ENCODE measurements around the gene RAB4B.
"Not testable (repeated sequence)": the region's sequence is repeated elsewhere in the genome, so short reads cannot be mapped to it uniquely, and the experiment has no call there.

The RAB4B gene

GRCh38 chr19:40831502-40832430 lies 53.7 kb downstream of the RAB4B start:
- no peaks in the 10 kb centered on the region for H3K9me3 ChIP-seq (ENCODE audit: low read length)
- peaks cover 7% of the 10 kb centered on the region for H3K36me3 ChIP-seq (ENCODE audit: insufficient read depth, low read length)
- H3K4me1 ChIP-seq (ENCODE audit: insufficient read depth, low read length): peaks cover 6% of the 10 kb centered on the region
- no peak overlapping the region for H3K27ac ChIP-seq (ENCODE audit: low read depth, low read length)
- H3K27me3 ChIP-seq (ENCODE audit: control insufficient read depth in 1 of 2, insufficient read depth in 2 of 2, low read length in 2 of 2): no peaks in the 10 kb centered on the region
- H3K9ac ChIP-seq (ENCODE audit: low read length): no peak overlapping the region
- no peak overlapping the region for H3K4me3 ChIP-seq (ENCODE audit: low read depth in 1 of 2, low read length in 2 of 2)

- not testable (repeated sequence) for H3K27ac ChIP-seq (ENCODE audit: low read depth, low read length)
These were observed 54.4 kb downstream of the RAB4B start for GRCh38 chr19:40832431-40832790.

GRCh38 chr19:40833728-40834533 lies 55.9 kb downstream of the RAB4B start:
- not testable (repeated sequence) for H3K36me3 ChIP-seq (ENCODE audit: insufficient read depth, low read length); H3K27ac ChIP-seq (ENCODE audit: low read depth, low read length); H3K4me1 ChIP-seq (ENCODE audit: insufficient read depth, low read length); H3K9me3 ChIP-seq (ENCODE audit: low read length); H3K9ac ChIP-seq (ENCODE audit: low read length); H3K4me3 ChIP-seq (ENCODE audit: low read depth in 1 of 2, low read length in 2 of 2); H3K27me3 ChIP-seq (ENCODE audit: control insufficient read depth in 1 of 2, insufficient read depth in 2 of 2, low read length in 2 of 2)

More at GRCh38 chr19:40832431-40832790, 54.4 kb downstream of the RAB4B start:
- not testable (repeated sequence) for H3K36me3 ChIP-seq (ENCODE audit: insufficient read depth, low read length); H3K9ac ChIP-seq (ENCODE audit: low read length); H3K4me1 ChIP-seq (ENCODE audit: insufficient read depth, low read length); H3K4me3 ChIP-seq (ENCODE audit: low read depth in 1 of 2, low read length in 2 of 2); H3K9me3 ChIP-seq (ENCODE audit: low read length); H3K27me3 ChIP-seq (ENCODE audit: control insufficient read depth in 1 of 2, insufficient read depth in 2 of 2, low read length in 2 of 2)

GRCh38 chr19:40836754-40837429 lies 58.8 kb downstream of the RAB4B start:
- Histone ChIP-seq H3K27ac (ENCODE audit: low read depth, low read length) (no peak overlapping the region), H3K9me3 (ENCODE audit: low read length) (no peaks in the 10 kb centered on the region), H3K27me3 (ENCODE audit: control insufficient read depth in 1 of 2, insufficient read depth in 2 of 2, low read length in 2 of 2) (no peaks in the 10 kb centered on the region), H3K4me1 (ENCODE audit: insufficient read depth, low read length) (peaks cover 1% of the 10 kb centered on the region), H3K9ac (ENCODE audit: low read length) (no peak overlapping the region), H3K36me3 (ENCODE audit: insufficient read depth, low read length) (no peaks in the 10 kb centered on the region), H3K4me3 (ENCODE audit: low read depth in 1 of 2, low read length in 2 of 2) (no peak overlapping the region)

GRCh38 chr19:40838477-40838876 lies 60.4 kb downstream of the RAB4B start:
- H3K36me3 ChIP-seq (ENCODE audit: insufficient read depth, low read length); H3K9ac ChIP-seq (ENCODE audit: low read length); H3K27me3 ChIP-seq (ENCODE audit: control insufficient read depth in 1 of 2, insufficient read depth in 2 of 2, low read length in 2 of 2); H3K4me3 ChIP-seq (ENCODE audit: low read depth in 1 of 2, low read length in 2 of 2); H3K27ac ChIP-seq (ENCODE audit: low read depth, low read length); H3K9me3 ChIP-seq (ENCODE audit: low read length); H3K4me1 ChIP-seq (ENCODE audit: insufficient read depth, low read length): not testable (repeated sequence)

- H3K4me1 ChIP-seq (ENCODE audit: insufficient read depth, low read length); H3K36me3 ChIP-seq (ENCODE audit: insufficient read depth, low read length); H3K27me3 ChIP-seq (ENCODE audit: control insufficient read depth in 1 of 2, insufficient read depth in 2 of 2, low read length in 2 of 2); H3K27ac ChIP-seq (ENCODE audit: low read depth, low read length); H3K9ac ChIP-seq (ENCODE audit: low read length); H3K9me3 ChIP-seq (ENCODE audit: low read length); H3K4me3 ChIP-seq (ENCODE audit: low read depth in 1 of 2, low read length in 2 of 2): not testable (repeated sequence)
These were observed 64.0 kb downstream of the RAB4B start for GRCh38 chr19:40842012-40842411.

GRCh38 chr19:40842997-40843652 lies 65.1 kb downstream of the RAB4B start:
- not testable (repeated sequence) for H3K9me3 ChIP-seq (ENCODE audit: low read length); H3K27me3 ChIP-seq (ENCODE audit: control insufficient read depth in 1 of 2, insufficient read depth in 2 of 2, low read length in 2 of 2); H3K4me3 ChIP-seq (ENCODE audit: low read depth in 1 of 2, low read length in 2 of 2); H3K36me3 ChIP-seq (ENCODE audit: insufficient read depth, low read length); H3K27ac ChIP-seq (ENCODE audit: low read depth, low read length); H3K4me1 ChIP-seq (ENCODE audit: insufficient read depth, low read length); H3K9ac ChIP-seq (ENCODE audit: low read length)

GRCh38 chr19:40843653-40844052 lies 65.6 kb downstream of the RAB4B start:
- H3K4me3 ChIP-seq (ENCODE audit: low read depth in 1 of 2, low read length in 2 of 2); H3K9me3 ChIP-seq (ENCODE audit: low read length); H3K4me1 ChIP-seq (ENCODE audit: insufficient read depth, low read length); H3K27ac ChIP-seq (ENCODE audit: low read depth, low read length); H3K27me3 ChIP-seq (ENCODE audit: control insufficient read depth in 1 of 2, insufficient read depth in 2 of 2, low read length in 2 of 2); H3K9ac ChIP-seq (ENCODE audit: low read length); H3K36me3 ChIP-seq (ENCODE audit: insufficient read depth, low read length): not testable (repeated sequence)

Data from muscle layer of colon (tissue), 2 donors.